ENCODE measurements around the gene SP2.

DNA sequence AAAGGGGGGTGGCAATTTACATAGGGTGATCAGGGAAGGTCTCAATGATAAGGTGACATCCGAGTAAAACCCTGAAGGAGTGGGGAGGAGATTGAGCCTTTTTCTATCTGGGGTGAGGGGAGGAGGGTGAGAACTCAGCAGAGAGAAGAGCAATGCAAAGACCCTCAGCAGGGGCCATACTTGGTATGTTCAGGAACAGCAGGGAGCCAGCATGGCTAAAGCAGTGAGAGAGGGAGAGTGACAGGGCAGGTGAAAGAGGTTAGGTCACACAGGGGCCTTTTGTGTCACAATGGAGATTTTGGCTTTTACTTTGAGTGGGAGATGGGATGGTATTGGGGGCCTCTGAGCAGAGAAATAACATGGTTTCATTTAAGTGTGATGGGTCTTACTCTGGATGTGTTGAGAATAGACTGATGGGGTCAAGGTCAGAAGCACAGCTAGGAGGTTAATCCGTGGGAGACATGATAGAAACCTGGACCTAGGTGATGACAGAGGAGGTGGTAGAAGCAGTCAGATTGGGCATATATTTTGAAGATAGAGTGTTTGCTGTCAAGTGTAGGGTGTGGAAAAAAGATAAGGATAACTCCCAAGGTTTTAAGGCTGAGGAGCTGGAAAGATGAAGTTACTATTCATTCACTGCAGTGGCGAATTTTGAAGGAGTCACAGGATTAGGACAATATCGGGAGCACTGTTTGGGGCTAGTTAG is 6.2 kb downstream of the SP2 start:
- TF ChIP-seq EZH2 (IDR thresholded peaks at IDR 0.05): no peak
- TF ChIP-seq, protein P1, sequence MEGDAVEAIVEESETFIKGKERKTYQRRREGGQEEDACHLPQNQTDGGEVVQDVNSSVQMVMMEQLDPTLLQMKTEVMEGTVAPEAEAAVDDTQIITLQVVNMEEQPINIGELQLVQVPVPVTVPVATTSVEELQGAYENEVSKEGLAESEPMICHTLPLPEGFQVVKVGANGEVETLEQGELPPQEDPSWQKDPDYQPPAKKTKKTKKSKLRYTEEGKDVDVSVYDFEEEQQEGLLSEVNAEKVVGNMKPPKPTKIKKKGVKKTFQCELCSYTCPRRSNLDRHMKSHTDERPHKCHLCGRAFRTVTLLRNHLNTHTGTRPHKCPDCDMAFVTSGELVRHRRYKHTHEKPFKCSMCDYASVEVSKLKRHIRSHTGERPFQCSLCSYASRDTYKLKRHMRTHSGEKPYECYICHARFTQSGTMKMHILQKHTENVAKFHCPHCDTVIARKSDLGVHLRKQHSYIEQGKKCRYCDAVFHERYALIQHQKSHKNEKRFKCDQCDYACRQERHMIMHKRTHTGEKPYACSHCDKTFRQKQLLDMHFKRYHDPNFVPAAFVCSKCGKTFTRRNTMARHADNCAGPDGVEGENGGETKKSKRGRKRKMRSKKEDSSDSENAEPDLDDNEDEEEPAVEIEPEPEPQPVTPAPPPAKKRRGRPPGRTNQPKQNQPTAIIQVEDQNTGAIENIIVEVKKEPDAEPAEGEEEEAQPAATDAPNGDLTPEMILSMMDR (IDR thresholded peaks at IDR 0.05): no peak
- no peak for TF ChIP-seq EZH2phosphoT487 (IDR thresholded peaks at IDR 0.05)

All from neural progenitor cell (in vitro differentiated cells).